ENCODE results near the gene DRG1.

The DRG1 gene

GRCh38 chr22:31446767-31447166, 47.4 kb downstream of the DRG1 start:
- in situ Hi-C loops (cut with HindIII; ENCODE audit: low sequenced_read_pairs) = no loop called here
- DNase-seq (ENCODE audit: low read depth) = no peak
- TF ChIP-seq CTCF (IDR thresholded peaks at IDR 0.05; ENCODE audit: low read depth, low read length, missing control alignments) = no peak
- no peak overlapping the region for H3K4me3 ChIP-seq (ENCODE audit: low read depth, low read length)

GRCh38 chr22:31447337-31447736, 47.9 kb downstream of the DRG1 start:
- in situ Hi-C loops (cut with HindIII; ENCODE audit: low sequenced_read_pairs) = no loop called here
- no peak for DNase-seq (ENCODE audit: low read depth)
- H3K4me3 ChIP-seq (ENCODE audit: low read depth, low read length) = no peak overlapping the region
- no peak for TF ChIP-seq CTCF (IDR thresholded peaks at IDR 0.05; ENCODE audit: low read depth, low read length, missing control alignments)

GRCh38 chr22:31448382-31448781, 49.0 kb downstream of the DRG1 start:
- no peak for DNase-seq (ENCODE audit: low read depth)
- no peak for TF ChIP-seq CTCF (IDR thresholded peaks at IDR 0.05; ENCODE audit: low read depth, low read length, missing control alignments)
- in situ Hi-C loops (cut with HindIII; ENCODE audit: low sequenced_read_pairs) = no loop called here
- no peak overlapping the region for H3K4me3 ChIP-seq (ENCODE audit: low read depth, low read length)

- no peak for TF ChIP-seq CTCF (IDR thresholded peaks at IDR 0.05; ENCODE audit: low read depth, low read length, missing control alignments)
- DNase-seq (ENCODE audit: low read depth) = no peak
- no peak overlapping the region for H3K4me3 ChIP-seq (ENCODE audit: low read depth, low read length)
- in situ Hi-C loops (cut with HindIII; ENCODE audit: low sequenced_read_pairs) = no loop called here
Measured at GRCh38 chr22:31449506-31449905, 50.1 kb downstream of the DRG1 start.

GRCh38 chr22:31451709-31452571, 52.5 kb downstream of the DRG1 start:
- TF ChIP-seq CTCF (IDR thresholded peaks at IDR 0.05; ENCODE audit: low read depth, low read length, missing control alignments) = peak; percentile 77
- H3K4me3 ChIP-seq (ENCODE audit: low read depth, low read length) = no peak overlapping the region
- in situ Hi-C loops (cut with HindIII; ENCODE audit: low sequenced_read_pairs) = no loop called here
- peak; percentile 28 for DNase-seq (ENCODE audit: low read depth)

GRCh38 chr22:31461699-31462098, 62.3 kb downstream of the DRG1 start:
- in situ Hi-C loops (cut with HindIII; ENCODE audit: low sequenced_read_pairs) = no loop called here
- DNase-seq (ENCODE audit: low read depth) = no peak
- no peak overlapping the region for H3K4me3 ChIP-seq (ENCODE audit: low read depth, low read length)
- no peak for TF ChIP-seq CTCF (IDR thresholded peaks at IDR 0.05; ENCODE audit: low read depth, low read length, missing control alignments)
